Activated effector memory CD4-positive, alpha-beta T cell treated with Interleukin-2 at 50 U/mL for 16 hours (primary cell): Measurements from ENCODE around the gene GYPA.
"Not testable (repeated sequence)": the region's sequence is repeated elsewhere in the genome, so short reads cannot be mapped to it uniquely, and the experiment has no call there.

Experiments
- DNase-seq: peaks from one replicate; pipeline ENCODE4 v3.0.0-alpha.2; 2020

Gene GYPA

DNA sequence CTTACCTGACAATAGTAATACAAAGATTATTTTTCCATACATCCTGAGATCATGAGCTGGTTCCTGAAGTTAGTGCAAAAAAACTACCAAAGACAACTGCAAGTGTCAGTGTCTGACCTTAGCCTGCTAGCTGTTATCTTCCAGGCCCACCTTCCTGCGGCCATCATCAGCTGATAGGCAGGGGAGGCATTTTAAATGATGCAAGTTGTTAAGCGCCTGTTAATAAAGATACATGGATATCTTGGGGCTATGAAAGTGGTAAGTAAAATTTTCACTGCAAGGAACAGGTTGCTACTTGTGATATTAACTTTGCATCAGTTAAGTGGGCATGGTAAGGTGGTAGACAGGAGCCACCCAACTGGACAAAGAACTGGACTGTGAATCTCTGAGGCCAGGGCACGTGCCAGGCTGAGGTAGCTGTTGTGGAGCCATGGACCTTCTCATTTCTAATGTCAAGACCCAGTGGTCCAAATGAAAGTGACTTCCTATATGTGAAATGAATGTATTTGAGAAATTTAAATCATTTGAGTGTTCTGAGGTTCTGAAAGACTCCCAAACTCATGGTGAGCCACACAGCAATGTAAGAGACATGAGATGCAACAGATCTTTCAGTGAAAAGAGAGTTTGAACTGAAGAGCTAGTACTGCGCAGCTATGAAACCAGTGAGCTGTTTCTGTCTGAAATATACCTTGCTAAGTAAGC lies at the start of gene GYPA:
TSS of gene GYPA (minus strand) at position 125 of the 702 bp plus-strand sequence. CDS start at position 42, 83 bp downstream.
- DNase-seq = not testable (repeated sequence)

DNA sequence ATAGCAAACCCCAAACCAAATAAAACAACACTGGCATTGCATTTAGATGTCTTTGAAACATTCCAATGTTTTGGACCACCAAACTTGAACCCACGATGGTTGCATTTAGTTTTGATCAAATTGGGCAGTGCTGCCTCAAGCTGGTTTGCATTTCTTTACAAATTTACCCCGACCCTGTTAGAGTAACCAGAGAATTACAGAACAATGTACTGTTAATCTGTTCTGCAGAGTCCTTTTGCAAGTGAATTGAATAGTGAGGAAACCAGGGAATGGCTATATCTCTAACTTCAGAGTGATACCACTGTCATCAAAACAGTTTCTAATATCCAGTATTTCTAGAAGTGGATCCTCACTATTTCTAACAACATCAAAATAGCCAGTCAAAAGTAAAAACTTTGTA lies 49.5 kb upstream of the GYPA start:
- DNase-seq = no peak

DNA sequence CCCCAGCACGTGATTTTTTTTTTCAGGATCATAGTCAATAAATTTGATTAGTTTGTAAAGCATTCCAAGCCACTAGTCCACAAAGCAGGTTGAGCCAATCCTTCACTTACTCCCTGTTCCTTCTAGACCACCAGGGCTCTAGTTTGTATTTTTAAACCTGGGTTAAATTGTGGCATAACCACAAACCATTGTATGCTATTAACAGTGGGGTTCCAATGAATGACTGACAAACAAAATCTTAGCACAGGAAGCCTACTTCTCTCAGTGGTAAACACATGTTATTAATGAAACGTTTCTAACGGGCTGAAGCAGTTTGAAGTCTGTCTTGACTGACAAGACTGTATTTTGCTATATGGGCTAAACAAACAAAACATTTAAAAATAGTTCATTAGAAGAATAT lies 48.6 kb upstream of the GYPA start:
- no peak for DNase-seq

DNA sequence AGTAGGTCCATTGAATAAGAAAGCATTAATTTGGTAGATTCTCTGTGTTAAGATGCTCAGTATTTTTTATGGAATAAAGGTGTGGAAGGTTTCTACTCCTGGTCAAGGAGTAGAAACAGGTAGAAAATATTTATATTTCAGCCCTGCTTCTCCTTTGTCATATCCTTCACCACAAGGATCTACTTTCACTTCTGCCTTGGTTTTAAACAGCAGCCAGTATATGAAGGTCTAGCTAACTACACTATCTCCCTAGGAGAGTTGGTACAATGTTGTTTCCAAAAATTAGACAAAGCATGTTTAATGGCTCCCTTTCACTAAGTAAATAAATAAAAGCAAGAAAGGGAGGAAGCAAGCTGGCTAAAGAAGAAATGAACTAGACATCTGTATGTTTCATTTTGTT lies 44.6 kb upstream of the GYPA start:
- no peak for DNase-seq

DNA sequence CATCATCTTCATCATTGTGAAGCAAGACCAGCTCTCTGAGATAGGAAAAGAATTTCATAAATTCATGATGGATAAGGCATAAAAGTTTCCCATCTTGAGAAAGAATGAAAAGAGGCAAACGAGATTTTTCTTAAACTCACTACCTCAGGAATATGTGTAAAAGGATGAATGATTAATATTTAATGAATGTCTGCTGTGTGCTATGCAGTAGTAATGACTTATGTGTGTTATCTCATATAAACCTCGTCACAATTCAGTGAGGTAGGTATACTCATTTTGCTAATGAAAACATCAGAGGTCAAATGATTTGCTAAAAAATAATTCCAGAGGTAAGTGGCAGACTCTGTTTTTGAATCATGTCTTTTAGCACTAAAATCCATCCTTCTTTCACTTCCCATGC lies 42.6 kb upstream of the GYPA start:
- no peak for DNase-seq

DNA sequence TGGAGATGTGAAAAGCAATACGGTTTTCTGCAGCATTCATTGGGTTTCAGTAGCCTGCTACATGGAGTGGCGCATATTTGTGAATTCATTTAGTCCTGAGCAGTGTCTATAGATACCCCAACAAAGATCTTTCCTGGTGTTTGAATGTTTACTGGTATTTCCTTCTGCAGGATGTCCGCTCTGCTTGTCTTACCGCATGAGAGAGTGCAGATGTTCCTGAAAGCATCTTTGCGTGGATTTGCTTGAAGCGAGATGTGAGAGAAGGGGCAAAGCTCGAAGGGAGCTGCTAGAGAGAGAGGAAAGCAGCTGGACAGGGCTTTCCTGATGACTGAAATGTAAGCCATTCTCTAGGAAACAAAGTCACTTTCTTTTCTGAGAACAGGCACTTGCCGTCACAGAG lies 40.9 kb upstream of the GYPA start:
- DNase-seq = no peak

DNA sequence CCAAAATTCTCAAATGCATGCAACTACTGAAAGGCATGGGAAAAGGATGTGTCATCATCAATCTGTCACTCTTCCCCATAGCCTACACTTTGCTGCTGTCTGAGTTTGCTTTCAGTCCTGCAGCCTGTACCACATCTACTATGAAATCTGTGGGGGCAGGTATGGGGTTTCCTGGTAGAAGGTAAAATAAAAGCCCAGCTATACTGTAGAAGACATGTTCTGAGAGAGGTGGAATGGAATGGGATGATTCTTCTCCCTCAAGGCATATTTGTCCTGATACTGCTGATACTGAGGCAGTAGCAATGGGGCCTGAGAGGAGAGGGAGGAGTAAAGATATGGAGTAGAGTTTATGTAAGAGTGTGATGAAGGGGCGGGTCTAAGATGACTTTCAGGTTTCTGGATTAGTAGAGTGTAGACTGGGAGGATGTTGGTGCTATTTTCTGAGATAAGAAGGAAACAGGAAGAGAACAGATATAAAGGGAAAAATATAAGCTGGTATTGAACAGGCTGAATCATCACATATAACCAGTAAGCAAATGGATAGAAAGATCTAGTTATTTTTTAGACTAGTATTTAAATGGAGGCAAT lies 38.7 kb upstream of the GYPA start:
- DNase-seq = no peak

DNA sequence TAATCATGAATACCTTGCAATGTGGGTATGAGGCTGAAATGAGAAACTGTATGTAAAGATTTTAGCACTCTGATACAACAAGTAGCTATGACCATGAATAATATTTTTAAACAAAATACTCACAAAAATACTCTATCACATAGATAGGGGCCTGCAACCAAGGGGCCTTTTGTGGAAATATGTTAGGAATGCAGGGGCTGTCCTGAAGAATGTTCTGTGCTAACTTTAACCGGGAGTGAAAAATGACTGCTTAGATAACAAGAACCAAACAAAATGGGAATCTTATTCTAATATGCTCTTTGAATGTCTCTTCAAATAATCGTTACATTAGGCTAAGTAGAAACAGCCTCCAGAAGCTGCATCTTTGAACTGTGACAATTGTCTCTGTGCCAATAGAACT lies 37.9 kb upstream of the GYPA start:
- no peak for DNase-seq

DNA sequence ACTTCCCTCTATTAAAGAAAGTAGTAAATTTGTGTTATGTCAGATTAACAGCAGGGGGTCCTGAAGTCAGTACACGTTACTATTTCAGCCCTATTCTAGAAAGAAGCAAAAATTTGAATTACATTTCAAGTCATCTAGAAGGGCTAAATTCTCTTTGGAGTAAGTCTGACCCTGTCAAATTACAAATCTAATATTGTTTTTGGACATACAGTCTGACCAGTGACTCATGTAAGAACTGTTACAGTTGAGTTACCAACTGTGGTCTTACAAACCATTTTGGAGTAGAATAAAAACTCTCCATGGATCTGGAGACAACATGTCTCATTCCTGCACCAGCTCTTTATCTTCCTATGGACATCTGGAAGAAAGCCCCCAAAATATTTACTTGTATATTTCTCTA lies 36.0 kb upstream of the GYPA start:
- no peak for DNase-seq

DNA sequence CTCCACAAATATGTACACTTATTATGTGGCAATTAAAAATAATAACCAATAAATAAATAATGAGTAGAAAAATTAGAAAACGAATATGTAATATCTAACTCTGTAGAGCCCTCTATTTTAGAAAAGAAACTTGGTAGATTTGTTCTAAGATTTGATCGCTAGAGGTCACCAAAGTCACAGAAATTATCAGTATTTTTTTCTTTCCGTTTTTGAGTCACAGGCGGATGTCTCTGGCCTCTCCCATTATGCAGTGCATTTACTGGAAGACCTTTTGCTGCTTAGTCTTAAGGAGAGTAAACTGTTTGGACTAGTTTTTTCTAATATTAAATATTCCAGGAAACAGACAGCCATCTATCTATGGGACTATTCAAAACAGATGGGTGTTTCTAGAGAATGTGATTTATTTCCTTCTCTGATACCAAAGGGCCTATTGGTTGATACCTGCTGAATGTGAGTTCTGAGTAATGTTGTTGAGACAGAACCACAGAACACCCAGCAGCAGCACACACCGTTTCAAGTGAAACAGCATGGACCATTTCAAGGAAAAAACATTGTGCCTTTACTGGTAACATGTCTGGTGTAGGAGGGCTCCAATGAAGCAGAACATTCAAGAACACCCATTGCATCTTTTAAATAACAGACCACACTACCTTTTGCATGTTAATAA lies 34.0 kb upstream of the GYPA start:
- DNase-seq = no peak

DNA sequence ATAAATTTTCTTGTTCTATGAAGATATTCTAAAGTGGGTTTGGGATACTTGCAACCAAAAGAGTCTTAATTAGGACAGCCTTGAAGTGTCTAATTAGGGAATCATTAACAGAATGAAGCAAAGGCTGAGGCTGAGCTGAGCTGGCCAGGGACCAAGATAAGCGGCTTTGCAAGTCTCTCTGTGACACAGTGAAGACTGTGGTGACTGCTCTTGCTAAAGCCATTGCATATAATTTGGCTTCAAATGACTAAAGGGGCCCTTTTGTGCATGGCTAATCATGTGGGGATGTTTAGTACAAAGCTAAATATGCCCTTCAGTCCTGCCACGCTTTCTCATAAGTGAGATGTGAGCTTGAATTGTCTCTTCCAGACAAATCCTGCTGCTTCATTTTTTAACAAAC lies 31.2 kb upstream of the GYPA start:
- no peak for DNase-seq

DNA sequence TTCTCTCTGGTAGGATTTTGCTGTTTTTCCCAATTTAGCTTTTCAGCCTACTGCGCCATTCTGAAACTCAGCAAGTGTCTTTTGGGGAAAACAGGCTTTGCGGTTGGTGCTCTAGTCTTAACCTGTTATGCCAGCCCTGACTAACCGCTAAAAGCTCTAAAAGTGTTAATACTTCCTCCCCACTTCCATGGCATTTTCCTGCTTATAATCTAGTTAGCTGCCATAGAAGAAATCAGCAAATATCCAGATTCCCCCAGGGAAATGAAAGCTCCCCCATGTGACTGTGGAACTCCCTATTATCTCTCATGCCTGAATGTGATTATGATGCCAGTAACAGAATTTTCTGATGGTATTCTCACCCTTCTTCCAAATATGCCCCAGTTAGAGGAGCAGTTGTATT lies 28.7 kb upstream of the GYPA start:
- no peak for DNase-seq

DNA sequence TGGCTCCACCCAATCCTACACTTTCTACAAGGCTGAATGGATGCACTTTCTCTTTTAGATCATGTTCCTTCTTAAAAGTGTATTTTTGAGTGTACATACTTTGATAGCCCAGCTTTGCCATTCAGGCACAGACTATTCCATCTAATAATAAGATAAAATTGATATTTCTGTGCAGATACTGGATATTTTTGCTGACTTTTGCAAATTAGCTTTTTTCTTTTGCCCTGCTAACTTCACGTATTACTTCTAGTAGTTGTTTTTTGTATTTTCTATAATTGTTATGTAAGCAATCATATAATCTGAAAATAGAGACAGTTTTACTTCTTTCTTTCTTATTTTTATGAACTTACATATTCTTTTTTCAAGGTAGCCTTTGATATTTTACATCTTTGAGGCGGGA lies 13.5 kb upstream of the GYPA start:
- DNase-seq = no peak

DNA sequence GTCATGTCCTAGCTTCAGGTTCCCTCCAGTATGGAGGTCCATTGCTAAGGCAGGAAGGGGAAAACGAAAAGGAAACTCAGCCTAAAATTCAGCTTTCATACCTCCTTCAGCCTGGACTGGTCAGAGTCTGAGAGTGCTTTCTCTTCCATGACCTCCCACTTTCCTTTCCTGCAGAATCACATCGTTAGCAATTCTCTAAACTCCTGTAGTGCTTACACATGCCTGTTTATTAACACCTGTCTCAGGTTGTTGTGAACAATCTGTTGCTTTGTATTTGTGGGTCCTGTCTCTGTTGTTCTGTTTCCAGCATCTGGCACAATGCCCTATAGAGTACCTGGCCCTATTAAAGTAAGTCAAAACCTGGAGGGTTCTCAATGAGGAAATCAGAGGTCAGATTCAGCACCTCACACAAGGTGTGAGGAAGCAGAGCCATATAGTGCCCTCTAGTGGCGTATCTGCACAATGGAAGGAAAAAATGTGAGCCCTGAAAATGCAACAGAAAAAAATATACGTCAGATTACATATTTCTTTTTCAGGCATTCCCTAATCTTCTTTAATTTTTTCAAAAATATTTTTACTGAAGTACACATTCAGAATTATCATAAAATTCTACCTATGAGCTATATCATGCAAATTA lies 2.3 kb upstream of the GYPA start:
- not testable (repeated sequence) for DNase-seq

DNA sequence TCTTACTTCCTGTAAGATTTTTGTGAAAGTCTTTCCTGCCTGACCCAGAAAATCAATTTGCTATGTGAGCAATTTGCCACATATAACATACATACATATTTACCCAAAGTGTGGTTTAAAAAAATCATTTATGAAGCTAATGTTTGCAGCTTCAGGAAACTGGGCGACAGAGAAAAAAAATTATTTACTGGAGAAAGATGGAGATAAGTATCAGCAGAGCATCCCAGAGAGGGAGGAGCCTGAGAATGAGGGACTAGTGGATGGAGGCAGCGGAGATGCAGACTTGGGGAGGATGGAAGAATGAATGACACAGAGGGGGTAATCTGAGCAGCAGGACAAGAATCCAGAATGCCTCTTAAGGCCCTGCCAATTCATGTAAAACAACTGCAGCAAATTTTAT lies 975 bp upstream of the GYPA start:
- no peak for DNase-seq

DNA sequence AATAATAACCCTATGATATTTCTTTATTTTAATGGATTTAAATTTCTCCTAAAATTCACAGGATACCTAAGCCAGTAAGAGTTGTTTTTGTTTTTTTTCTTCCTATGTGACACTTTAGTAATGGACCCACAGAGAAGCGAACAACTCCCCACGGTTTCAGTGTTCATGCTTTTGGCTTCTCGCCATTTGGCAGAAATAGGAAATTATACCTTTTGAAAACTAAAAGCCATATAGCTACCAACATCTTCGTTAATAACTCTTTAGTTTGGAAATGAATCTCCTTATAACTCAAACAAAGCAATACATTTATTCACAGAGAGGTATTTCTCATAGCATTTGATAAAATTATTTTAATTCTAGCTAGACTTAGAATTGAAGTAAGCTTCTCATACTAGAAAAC lies 527 bp downstream of the GYPA start:
- DNase-seq = not testable (repeated sequence)

DNA sequence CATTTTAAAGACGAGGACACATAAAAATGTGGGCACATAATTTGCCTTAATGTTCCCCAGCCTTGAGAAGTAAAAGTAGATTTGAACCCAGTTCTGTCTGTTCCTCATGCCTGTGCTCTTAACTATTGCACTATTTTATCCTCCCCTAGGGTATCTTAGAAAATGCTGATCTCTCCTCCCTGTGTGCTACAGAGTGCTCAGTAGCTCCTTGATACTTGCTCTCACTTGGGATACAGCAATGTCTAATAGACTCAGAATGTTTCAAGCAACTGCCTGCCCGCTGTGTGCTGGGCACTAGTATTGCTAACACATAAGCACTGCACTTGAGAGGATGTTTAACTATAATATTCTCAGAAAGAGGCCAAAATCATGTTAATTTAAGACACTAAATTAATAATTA lies 971 bp downstream of the GYPA start:
- DNase-seq = not testable (repeated sequence)

DNA sequence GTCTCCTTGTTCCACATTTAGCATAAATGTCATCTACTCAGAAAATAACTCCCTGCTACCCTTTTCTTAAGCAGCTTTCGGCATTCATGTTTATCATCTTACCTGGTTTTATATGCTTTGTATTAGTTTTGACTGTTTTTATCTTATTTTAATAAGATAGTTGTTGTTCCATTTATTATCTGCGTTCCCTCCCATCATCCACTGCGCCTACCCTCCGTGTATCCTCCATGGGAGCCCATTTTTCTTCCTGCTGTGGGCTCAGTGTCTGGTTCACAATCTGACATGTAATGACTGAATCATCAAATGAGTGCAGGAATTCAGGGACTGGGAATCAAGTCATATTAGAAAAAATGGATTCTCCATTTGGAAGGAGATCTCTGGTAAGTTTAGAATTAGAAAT lies 2.3 kb downstream of the GYPA start:
- DNase-seq = not testable (repeated sequence)

DNA sequence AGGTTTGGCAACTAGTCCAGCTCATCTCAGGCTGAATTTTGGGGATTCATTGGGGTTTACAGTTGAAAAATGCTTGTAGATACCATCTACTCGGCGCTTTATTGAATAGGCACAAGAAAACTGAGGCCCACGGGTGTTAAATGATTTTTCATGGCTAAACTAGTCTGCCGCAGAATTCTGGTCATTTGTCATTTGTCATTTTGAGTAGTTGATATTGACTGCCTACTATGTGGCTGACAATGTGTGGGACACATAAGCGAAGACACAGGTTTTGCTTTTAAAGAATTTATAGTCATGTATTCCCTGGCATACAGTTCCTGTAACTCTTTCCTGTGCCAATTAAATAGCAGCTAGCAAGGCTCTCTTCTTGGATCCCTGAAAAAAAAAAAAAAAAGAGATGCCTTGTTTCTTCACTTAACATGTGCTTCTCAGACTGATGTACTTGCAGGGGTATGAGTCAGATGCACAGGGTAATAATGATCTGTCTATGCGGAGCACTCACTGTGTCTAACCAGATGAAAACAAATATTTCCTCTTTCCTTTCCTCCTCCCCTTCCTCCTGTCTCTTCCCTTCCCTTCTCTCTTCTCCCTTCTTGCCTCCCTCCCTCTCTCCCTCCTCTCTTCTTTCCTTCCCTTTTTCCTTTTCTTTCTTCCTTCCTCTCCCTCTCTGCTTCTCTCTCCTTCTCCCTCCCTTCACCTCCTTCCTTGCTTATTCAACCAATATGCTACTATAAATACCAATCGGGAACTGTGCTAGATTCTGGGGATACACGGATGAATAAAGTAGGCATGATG lies 3.2 kb downstream of the GYPA start:
- DNase-seq = not testable (repeated sequence)

DNA sequence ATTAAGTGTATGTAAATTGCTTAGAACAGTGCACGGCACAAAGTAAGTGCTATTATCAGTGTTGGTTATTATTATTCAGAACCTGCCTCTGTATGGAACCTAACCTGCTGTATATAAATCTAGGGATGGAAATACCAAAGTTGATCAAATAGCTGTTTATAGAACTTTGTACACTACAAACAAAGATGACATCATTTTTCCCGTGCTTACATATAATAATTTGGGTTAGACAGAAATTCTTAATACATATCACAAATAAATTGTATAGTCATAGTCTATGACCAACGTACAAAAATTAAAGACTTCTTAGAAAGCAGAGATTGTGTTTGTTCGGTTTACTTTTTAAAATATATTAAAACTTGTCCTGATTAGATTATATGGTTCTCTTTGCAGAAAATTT lies 4.3 kb downstream of the GYPA start:
- not testable (repeated sequence) for DNase-seq

DNA sequence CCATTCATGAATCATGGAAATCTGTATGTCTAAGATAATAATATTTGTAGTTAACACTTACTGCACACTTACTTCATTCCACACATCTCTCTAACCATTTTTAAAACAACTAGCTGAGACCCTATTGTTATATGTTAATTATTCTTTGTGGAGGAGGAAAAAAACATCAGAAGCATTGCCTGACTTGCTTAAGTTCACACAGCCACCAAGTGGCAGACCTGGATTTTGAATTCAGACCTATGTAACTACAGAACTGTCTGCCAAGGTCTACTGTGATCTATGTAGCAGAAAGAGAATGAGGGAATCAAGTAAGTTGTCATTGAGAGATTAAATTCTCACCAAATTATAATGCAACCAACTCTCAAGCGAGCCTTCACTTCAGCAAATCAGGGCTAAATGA lies 10.4 kb downstream of the GYPA start:
- not testable (repeated sequence) for DNase-seq

DNA sequence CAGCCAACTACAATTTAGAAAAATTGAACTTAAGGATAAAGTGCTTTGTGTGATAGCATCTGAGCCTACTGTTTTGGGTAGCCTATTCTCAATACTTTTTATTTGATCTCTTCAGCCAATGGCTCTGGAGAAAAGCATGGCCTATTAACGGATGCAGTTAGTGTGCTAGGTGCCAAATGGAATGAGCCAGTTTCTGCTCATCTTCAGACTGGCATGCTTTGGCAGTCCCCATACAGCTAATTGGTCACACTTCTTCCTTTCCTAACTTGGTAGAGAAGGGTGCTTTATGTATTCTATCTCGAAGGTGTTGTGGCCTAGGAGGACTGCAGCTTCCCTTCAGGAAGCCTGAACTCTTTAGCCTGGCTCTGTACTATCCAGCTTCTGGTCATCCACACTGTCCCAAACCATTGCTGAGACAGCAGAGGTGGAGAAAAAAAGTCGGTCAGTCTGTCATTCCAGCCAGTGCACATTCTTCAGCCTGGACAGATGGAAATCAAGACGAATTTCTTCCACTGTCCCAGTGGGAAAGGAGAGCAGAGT lies 11.1 kb downstream of the GYPA start:
- DNase-seq = not testable (repeated sequence)
